NCI-H2227 treated with DMSO at 0.1 percent for 48 hours (cell line): ENCODE results near the gene PRKD2.
"Not testable (repeated sequence)": the region's sequence is repeated elsewhere in the genome, so short reads cannot be mapped to it uniquely, and the experiment has no call there.

ENCODE experiments used
- DNase-seq: peaks from one replicate; lab custom pipeline; 2025; lab: John Stamatoyannopoulos, UW

Gene PRKD2

GRCh38 chr19:46717034-46717715, at the start of gene PRKD2:
Gene PRKD2 (minus strand): TSS chr19:46717114. CDS start chr19:46716370, 744 bp downstream.
- peak; percentile 44 for DNase-seq

- no peak for DNase-seq
Observed at GRCh38 chr19:46764817-46765291, 47.9 kb upstream of the PRKD2 start.

- no peak for DNase-seq
Observed at GRCh38 chr19:46762245-46762890, 45.5 kb upstream of the PRKD2 start.

- DNase-seq, result no peak
Observed at GRCh38 chr19:46761418-46761831, 44.5 kb upstream of the PRKD2 start.

DNA sequence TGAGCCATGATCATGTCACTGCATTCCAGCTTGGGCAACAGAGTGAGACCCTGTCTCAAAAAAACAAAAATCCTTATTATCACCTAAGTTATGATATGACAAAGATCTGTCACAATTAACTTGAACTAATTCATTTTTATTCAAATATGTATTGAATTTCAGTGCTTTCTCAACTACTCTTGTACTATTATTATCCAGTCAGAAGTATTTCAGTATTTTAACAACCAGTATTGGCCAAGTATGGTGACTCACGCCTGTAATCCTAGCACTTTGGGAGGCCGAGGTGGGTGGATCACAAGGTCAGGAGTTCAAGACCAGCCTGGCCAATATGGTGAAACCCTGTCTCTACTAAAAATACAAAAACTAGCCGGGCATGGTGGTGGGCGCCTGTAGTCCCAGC, 44.0 kb upstream of the PRKD2 start:
- not testable (repeated sequence) for DNase-seq

DNA sequence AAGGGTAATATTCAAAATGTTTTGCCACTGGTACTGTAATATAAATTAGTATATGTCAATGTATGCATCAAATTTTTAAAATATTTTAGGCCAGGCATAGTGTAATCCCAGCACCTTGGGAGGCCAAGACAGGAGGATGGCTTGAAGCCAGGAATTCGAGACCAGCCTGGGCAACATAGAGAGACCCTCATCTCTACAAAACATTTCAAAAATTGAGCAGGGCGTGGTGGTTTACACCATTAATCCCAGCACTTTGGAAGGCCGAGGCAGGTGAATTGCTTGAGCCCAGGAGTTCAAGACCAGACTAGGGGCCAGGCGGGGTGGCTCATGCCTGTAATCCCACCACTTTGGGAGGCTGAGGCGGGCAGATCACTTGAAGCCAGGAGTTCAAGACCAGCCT, 43.4 kb upstream of the PRKD2 start:
- no peak for DNase-seq

DNA sequence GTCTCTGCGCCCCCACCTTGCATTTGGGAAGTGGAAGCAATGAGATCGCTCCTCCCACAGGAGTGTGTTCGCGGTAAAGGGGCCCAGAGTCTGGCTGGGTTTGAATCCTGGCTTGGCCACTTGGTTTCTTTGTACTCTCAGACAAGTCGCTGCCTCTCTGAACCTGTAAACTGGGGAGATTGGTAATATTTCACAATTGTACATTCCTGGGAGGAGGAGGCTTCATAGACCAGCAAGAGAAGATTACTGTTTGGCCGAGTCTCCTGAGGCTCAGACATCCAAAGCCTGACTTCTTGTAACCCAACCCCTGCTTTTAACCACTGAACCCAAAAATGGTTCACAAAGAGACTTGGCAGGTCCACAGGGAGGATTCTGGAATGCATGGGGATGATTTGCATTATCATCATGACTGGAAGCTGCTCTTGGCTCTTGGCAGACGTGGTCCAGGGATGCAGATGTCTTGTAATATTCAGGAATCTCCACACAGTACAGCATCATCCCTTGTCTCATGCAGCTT, 43.0 kb upstream of the PRKD2 start:
- no peak for DNase-seq

- no peak for DNase-seq
Observed at GRCh38 chr19:46759206-46759605, 42.3 kb upstream of the PRKD2 start.

- no peak for DNase-seq
Observed at GRCh38 chr19:46756544-46756888, 39.6 kb upstream of the PRKD2 start.

DNA sequence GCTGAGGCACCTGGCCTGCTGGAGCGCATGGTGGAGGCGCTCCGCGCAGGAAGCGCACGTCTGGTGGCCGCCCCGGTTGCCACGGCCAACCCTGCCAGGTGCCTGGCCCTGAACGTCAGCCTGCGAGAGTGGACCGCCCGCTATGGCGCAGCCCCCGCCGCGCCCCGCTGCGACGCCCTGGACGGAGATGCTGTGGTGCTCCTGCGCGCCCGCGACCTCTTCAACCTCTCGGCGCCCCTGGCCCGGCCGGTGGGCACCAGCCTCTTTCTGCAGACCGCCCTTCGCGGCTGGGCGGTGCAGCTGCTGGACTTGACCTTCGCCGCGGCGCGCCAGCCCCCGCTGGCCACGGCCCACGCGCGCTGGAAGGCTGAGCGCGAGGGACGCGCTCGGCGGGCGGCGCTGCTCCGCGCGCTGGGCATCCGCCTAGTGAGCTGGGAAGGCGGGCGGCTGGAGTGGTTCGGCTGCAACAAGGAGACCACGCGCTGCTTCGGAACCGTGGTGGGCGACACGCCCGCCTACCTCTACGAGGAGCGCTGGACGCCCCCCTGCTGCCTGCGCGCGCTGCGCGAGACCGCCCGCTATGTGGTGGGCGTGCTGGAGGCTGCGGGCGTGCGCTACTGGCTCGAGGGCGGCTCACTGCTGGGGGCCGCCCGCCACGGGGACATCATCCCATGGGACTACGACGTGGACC, 39.1 kb upstream of the PRKD2 start:
- no peak for DNase-seq

- no peak for DNase-seq
Observed at GRCh38 chr19:46755077-46755852, 38.4 kb upstream of the PRKD2 start.

- no peak for DNase-seq
Observed at GRCh38 chr19:46753420-46754155, 36.7 kb upstream of the PRKD2 start.

DNA sequence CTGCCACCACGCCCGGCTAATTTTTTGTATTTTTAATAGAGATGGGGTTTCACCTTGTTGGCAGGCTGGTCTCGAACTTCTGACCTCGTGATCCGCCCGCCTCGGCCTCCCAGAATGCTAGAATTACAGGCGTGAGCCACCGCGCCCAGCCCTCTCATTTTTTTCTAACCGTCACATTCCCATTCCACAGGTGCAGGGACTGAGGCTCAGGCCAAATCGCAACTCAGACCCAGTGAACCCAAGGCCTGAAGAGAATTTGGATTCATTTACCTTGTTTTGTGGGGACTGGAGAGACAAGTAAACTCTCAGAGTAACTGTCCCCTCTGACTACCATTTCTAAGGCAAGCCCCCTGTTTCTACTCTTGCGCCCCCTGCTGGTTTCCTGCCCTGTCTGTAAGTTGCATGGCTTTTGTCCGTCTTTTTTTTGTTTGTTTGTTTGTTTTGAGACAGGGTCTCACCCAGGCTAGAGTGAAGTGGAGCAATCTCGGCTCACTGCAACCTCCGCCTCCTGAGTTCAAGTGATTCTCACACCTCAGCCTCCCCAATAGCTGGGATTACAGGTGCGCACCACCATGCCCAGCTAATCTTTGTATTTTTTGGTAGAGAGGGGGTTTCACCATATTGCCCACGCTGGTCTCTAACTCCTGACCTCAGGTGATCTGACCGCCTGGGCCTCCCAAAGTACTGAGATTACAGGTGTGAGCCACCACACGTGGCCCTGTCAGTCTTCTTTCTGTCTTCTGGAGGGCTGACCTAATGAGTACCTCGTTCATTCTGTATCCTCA, 31.6 kb upstream of the PRKD2 start:
- no peak for DNase-seq

DNA sequence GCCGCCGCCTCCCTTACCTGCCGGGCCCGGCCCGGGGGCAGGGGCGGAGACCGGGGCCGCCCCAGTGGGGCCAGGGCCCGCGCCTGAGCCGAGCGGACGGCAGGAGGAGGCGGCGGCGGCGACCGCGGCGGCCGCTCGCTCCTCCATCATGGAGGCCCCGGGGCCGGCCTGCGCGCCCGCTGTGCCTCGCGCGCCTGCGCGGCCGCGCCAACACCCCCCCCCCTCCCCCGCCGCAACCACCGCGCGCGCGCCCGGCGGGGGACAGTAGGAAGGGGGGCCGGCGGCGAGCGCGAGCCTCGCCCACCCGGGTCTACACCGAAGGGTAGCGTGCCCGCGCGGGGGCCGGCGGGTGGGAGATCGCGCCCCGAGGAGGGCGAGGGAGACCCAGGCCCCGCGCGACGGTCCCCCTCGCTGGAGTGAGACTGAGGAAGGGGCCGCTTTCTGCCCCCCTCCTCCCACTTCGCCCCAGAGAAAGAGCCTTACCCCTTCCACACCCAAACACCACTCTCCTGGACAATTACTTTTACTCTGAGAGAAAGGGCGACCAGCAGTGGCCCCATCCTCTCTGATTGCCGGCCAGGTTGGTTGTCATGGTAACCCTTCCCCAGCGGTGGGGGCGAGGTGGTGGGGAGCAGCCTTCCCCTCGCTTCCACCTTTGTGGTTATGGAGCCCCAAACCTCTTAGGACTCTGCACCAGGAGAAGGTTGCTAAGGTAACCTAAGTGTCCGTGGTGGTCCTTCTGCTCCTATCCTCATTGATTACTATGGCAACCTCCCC, 29.6 kb upstream of the PRKD2 start, which contains the start of gene STRN4:
Gene STRN4, minus strand, starts transcription at position 170 of the 777 bp plus-strand sequence. Its CDS starts 20 bp downstream, at position 150.
- peak; percentile 61 for DNase-seq

GRCh38 chr19:46745521-46746280, 28.8 kb upstream of the PRKD2 start, which contains the start of gene FKRP:
Gene FKRP (plus strand): TSS chr19:46746057. CDS start chr19:46755451, 9,394 bp downstream.
- DNase-seq, result no peak

DNA sequence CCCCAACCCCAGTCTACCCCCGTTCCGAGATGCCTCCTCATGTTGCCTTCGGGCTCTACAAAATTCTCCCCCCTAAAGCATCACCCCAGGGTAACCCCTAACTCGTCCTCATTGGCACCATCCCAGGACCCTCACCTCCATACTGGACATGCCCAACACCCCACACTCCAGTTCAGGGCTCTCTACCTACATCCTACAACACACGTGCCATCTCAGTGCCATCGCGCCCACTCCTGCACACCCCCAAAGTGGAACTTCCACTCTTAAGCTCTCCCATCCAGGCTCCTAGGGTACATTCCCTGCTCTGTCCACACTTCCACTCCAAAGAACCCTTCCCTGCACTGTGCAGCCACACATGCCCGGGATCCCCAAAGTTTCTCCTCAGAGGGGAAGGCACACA, 28.1 kb upstream of the PRKD2 start:
- no peak for DNase-seq

GRCh38 chr19:46744005-46744691, 27.2 kb upstream of the PRKD2 start:
- no peak for DNase-seq

GRCh38 chr19:46742926-46743480, 26.1 kb upstream of the PRKD2 start:
- DNase-seq, result no peak
